ENCODE results near the gene UBASH3B. TPM values are rescaled to one million over a fixed set of nuclear protein-coding genes. Genes with fewer than 3 reads are reported as not detected.

The UBASH3B gene
- total RNA-seq, 1 donor from 2014 or later = 2.0 TPM

GRCh38 chr11:122799406-122800105 is 144.0 kb downstream of the UBASH3B start:
- Mint-ChIP-seq H3K4me1 (peaks cover 18% of the 10 kb centered on the region), H3K27me3 (ENCODE audit: insufficient read depth, low read depth) (peaks cover 5% of the 10 kb centered on the region), H3K36me3 (peaks cover 7% of the 10 kb centered on the region), H3K4me3 (no peak overlapping the region), H3K27ac (no peak overlapping the region), H3K9me3 (no peaks in the 10 kb centered on the region)
- Histone ChIP-seq H3F3A (ENCODE audit: low read depth) (no peaks in the 10 kb centered on the region), H3K4me1 (peaks cover 4% of the 10 kb centered on the region), H3K27me3 (no peaks in the 10 kb centered on the region), H3K9ac (no peak overlapping the region), H3K36me3 (no peaks in the 10 kb centered on the region), H3K4me3 (no peak overlapping the region), H2AFZ (replicated peaks) (no peak overlapping the region), H4K20me1 (ENCODE audit: low read depth) (no peaks in the 10 kb centered on the region), H3K4me2 (no peak overlapping the region), H3K9me3 (ENCODE audit: low read depth) (no peaks in the 10 kb centered on the region), H3K27ac (no peak overlapping the region), H3K79me2 (ENCODE audit: low read depth) (no peaks in the 10 kb centered on the region)
- TF ChIP-seq EZH2 (IDR thresholded peaks at IDR 0.05) (no peak), CTCF (IDR thresholded peaks at IDR 0.05) (no peak), EZH2phosphoT487 (IDR thresholded peaks at IDR 0.05) (no peak)
- no peak for DNase-seq (ENCODE audit: low spot score)

- peaks cover 26% of the 10 kb centered on the region for H3K4me1 Mint-ChIP-seq
- no peaks in the 10 kb centered on the region for H3K36me3 Mint-ChIP-seq
- Histone ChIP-seq H3K27me3 (no peaks in the 10 kb centered on the region), H3K4me2 (no peak overlapping the region), H3K79me2 (ENCODE audit: low read depth) (no peaks in the 10 kb centered on the region), H3F3A (ENCODE audit: low read depth) (no peaks in the 10 kb centered on the region), H3K27ac (no peak overlapping the region), H3K4me1 (peaks cover 4% of the 10 kb centered on the region), H3K9ac (no peak overlapping the region), H2AFZ (replicated peaks) (peak overlapping the region; percentile 39), H3K9me3 (ENCODE audit: low read depth) (no peaks in the 10 kb centered on the region), H3K36me3 (no peaks in the 10 kb centered on the region), H3K4me3 (no peak overlapping the region), H4K20me1 (ENCODE audit: low read depth) (no peaks in the 10 kb centered on the region)
- no peak for DNase-seq (ENCODE audit: low spot score)
- peaks cover 7% of the 10 kb centered on the region for H3K27me3 Mint-ChIP-seq (ENCODE audit: insufficient read depth, low read depth)
- no peak overlapping the region for H3K27ac Mint-ChIP-seq
- TF ChIP-seq EZH2 (IDR thresholded peaks at IDR 0.05) (no peak), EZH2phosphoT487 (IDR thresholded peaks at IDR 0.05) (no peak), CTCF (IDR thresholded peaks at IDR 0.05) (no peak)
- no peaks in the 10 kb centered on the region for H3K9me3 Mint-ChIP-seq
- no peak overlapping the region for H3K4me3 Mint-ChIP-seq
These were observed 147.4 kb downstream of the UBASH3B start for GRCh38 chr11:122802876-122803275.

- H3K9me3 ChIP-seq (ENCODE audit: low read depth) = no peaks in the 10 kb centered on the region
- H3K27ac ChIP-seq = no peak overlapping the region
- peaks cover 7% of the 10 kb centered on the region for H3K27me3 Mint-ChIP-seq (ENCODE audit: insufficient read depth, low read depth)
- DNase-seq (ENCODE audit: low spot score) = no peak
- H3K4me1 Mint-ChIP-seq = peaks cover 28% of the 10 kb centered on the region
- no peaks in the 10 kb centered on the region for H3F3A ChIP-seq (ENCODE audit: low read depth)
- no peak overlapping the region for H3K4me2 ChIP-seq
- H3K27ac Mint-ChIP-seq = peak overlapping the region; percentile 31
- H3K4me1 ChIP-seq = peaks cover 4% of the 10 kb centered on the region
- H3K27me3 ChIP-seq = no peaks in the 10 kb centered on the region
- H3K4me3 Mint-ChIP-seq = no peak overlapping the region
- peak overlapping the region; percentile 39 for H2AFZ ChIP-seq (replicated peaks)
- TF ChIP-seq CTCF (IDR thresholded peaks at IDR 0.05) (no peak), EZH2 (IDR thresholded peaks at IDR 0.05) (no peak), EZH2phosphoT487 (IDR thresholded peaks at IDR 0.05) (no peak)
- H3K36me3 ChIP-seq = no peaks in the 10 kb centered on the region
- no peak overlapping the region for H3K4me3 ChIP-seq
- no peaks in the 10 kb centered on the region for H3K9me3 Mint-ChIP-seq
- no peaks in the 10 kb centered on the region for H4K20me1 ChIP-seq (ENCODE audit: low read depth)
- H3K79me2 ChIP-seq (ENCODE audit: low read depth) = no peaks in the 10 kb centered on the region
- no peaks in the 10 kb centered on the region for H3K36me3 Mint-ChIP-seq
- no peak overlapping the region for H3K9ac ChIP-seq
These were observed 147.8 kb downstream of the UBASH3B start for GRCh38 chr11:122803306-122803705.

Measured in neural progenitor cell (in vitro differentiated cells).